Gastroesophageal sphincter (tissue), 3 donors: Measurements from ENCODE around the gene PTPRU.

Source experiments
- CTCF ChIP-seq, 4 experiments: fragments of 200-600 bp in 2 of 4; fragments of 450-650 bp in 2 of 4; sonication (generic) in 1 of 4; IDR thresholded peaks; one replicate each; pipeline ENCODE4 v1.5.1; 2017 to 2019; ENCODE audit warnings: antibody characterized with exemption in 4 of 4, mild to moderate bottlenecking in 2 of 4, moderate library complexity in 2 of 4
- EP300 ChIP-seq: sonication (generic); formaldehyde crosslinking; IDR thresholded peaks from one replicate; pipeline ENCODE4 v1.6.1; 2017; ENCODE audit warnings: antibody characterized with exemption, mild to moderate bottlenecking
- POLR2A ChIP-seq, 2 donors: fragments of 450-650 bp; IDR thresholded peaks; one replicate each; pipeline ENCODE4 v1.6.1; 2017; ENCODE audit warnings: antibody characterized with exemption in 2 of 2, mild to moderate bottlenecking in 2 of 2, moderate library complexity in 1 of 2
- POLR2AphosphoS5 ChIP-seq: sonication (generic); formaldehyde crosslinking; IDR thresholded peaks from one replicate; pipeline ENCODE4 v1.6.1; 2017; ENCODE audit warnings: antibody characterized with exemption

GRCh38 chr1:29290414-29290985 is 54.2 kb downstream of the PTPRU start:
- TF ChIP-seq CTCF (IDR thresholded peaks at IDR 0.05) (no peak), EP300 (no peak), POLR2AphosphoS5 (no peak), POLR2A (IDR thresholded peaks at IDR 0.05) (no peak)
